H1 (cell line): Measurements from ENCODE around the gene PLA2G15. TPM values are rescaled to one million over a fixed set of nuclear protein-coding genes. Genes with fewer than 3 reads are reported as not detected.

Experiments
- CTCF ChIA-PET: fragments of 300-600 bp; sonication (Branson Sonifier 250); formaldehyde crosslinking; loops from one replicate; lab custom pipeline; 2021; ENCODE audit not compliant: partially characterized antibody; lab: Charles Lee
- POLR2A ChIA-PET: fragments of 300-600 bp; sonication (Branson Sonifier 250); formaldehyde crosslinking; loops from one replicate; lab custom pipeline; 2021; ENCODE audit warnings: inconsistent platforms; ENCODE audit not compliant: partially characterized antibody; lab: Charles Lee
- DNase-seq, 2 experiments: peaks; one replicate each; pipeline versions ENCODE4 v3.0.0 to v3.0.0-alpha.2; 2010 to 2022; ENCODE audit warnings: low spot score in 2 of 2, low read depth in 1 of 2, mixed read lengths in 1 of 2
- FAIRE-seq: peaks from 2 replicates; lab custom pipeline; 2011; peaks lifted over from hg19 to GRCh38; lab: Jason Lieb, UNC
- H2AFZ ChIP-seq: 2 replicates; pipeline ENCODE4 v1.8.1; 2012; ENCODE audit warnings: low read length, inconsistent platforms
- H2AK5ac ChIP-seq: 2 replicates; pipeline ENCODE4 v1.6.1; 2013; ENCODE audit warnings: low read depth, low read length
- H2BK120ac ChIP-seq: replicated peaks from 2 replicates; pipeline ENCODE3; 2013; ENCODE audit warnings: low read depth, low read length, inconsistent platforms
- H2BK12ac ChIP-seq: 2 replicates; pipeline ENCODE4 v1.6.1; 2013; ENCODE audit warnings: low read depth, low read length
- H2BK15ac ChIP-seq: 2 replicates; pipeline ENCODE4 v1.6.1; 2013; ENCODE audit warnings: low read length
- H2BK20ac ChIP-seq: 2 replicates; pipeline ENCODE4 v1.6.1; 2013; ENCODE audit warnings: low read length
- H2BK5ac ChIP-seq: 2 replicates; pipeline ENCODE4 v1.6.1; 2013; ENCODE audit warnings: low read depth, low read length
- H3K14ac ChIP-seq: 2 replicates; pipeline ENCODE4 v1.6.1; 2013; ENCODE audit warnings: inconsistent platforms; ENCODE audit not compliant: insufficient read length
- H3K18ac ChIP-seq: 2 replicates; pipeline ENCODE4 v1.6.1; 2013; ENCODE audit warnings: low read length; ENCODE audit errors: extremely low read depth
- H3K23ac ChIP-seq: 2 replicates; pipeline ENCODE4 v1.6.1; 2013; ENCODE audit warnings: inconsistent platforms; ENCODE audit not compliant: insufficient read length
- H3K23me2 ChIP-seq: 2 replicates; pipeline ENCODE4 v1.6.1; 2013; ENCODE audit warnings: low read depth, low read length
- H3K27ac ChIP-seq: 2 replicates; pipeline ENCODE4 v1.6.1; 2011; ENCODE audit warnings: low read depth, low read length, inconsistent platforms
- H3K27me3 ChIP-seq, 4 experiments: replicated peaks in 1 of 4; 1 replicate in 1 of 4; 2 replicates in 3 of 4; pipeline versions ENCODE4 v1.6.1 to v1.8.1; 2011 to 2013; ENCODE audit warnings: low read length in 3 of 4, mild to moderate bottlenecking in 3 of 4, inconsistent platforms in 2 of 4, mixed read lengths in 2 of 4, moderate library complexity in 1 of 4; ENCODE audit not compliant: control insufficient read depth in 3 of 4, insufficient read depth in 3 of 4; ENCODE audit errors: extremely low read depth in 1 of 4
- H3K36me3 ChIP-seq, 4 experiments: 2 replicates each; pipeline versions ENCODE4 v1.6.1 to v1.8.1; 2011 to 2013; ENCODE audit warnings: mild to moderate bottlenecking in 4 of 4, low read length in 3 of 4, moderate library complexity in 2 of 4, control low read depth in 1 of 4, inconsistent platforms in 1 of 4; ENCODE audit not compliant: insufficient read depth in 4 of 4, control insufficient read depth in 2 of 4
- H3K4ac ChIP-seq: replicated peaks from 2 replicates; pipeline ENCODE3; 2013; ENCODE audit warnings: low read length, low read depth, mixed read lengths, inconsistent platforms; ENCODE audit not compliant: insufficient read length
- H3K4me1 ChIP-seq, 4 experiments: replicated peaks in 1 of 4; 1 replicate in 1 of 4; 2 replicates in 3 of 4; pipeline versions ENCODE4 v1.6.1 to v1.8.1; 2011 to 2013; ENCODE audit warnings: low read length in 3 of 4, inconsistent platforms in 2 of 4, mixed read lengths in 1 of 4; ENCODE audit not compliant: insufficient read depth in 4 of 4, control insufficient read depth in 3 of 4
- H3K4me2 ChIP-seq, 2 experiments: 2 replicates each; pipeline versions ENCODE4 v1.6.1 to v1.8.1; 2011 to 2013; ENCODE audit warnings: low read depth in 2 of 2, low read length in 2 of 2, control low read depth in 1 of 2, inconsistent platforms in 1 of 2, mild to moderate bottlenecking in 1 of 2; ENCODE audit not compliant: insufficient read depth in 1 of 2
- H3K4me3 ChIP-seq, 4 experiments: fragments of 200-600, 300-600 bp in 1 of 4; sonication (generic), shearing (Covaris generic), sonication (Bioruptor Twin) in 1 of 4; 2 replicates each; pipeline versions ENCODE4 v1.5.1 to v1.8.1; 2011 to 2016; ENCODE audit warnings: low read length in 4 of 4, low read depth in 3 of 4, control low read depth in 2 of 4, inconsistent platforms in 2 of 4, mild to moderate bottlenecking in 2 of 4, mixed read lengths in 1 of 4, moderate library complexity in 1 of 4; ENCODE audit not compliant: insufficient read depth in 2 of 4; ENCODE audit errors: extremely low read depth in 1 of 4
- H3K56ac ChIP-seq: replicated peaks from 2 replicates; pipeline ENCODE3; 2013; ENCODE audit warnings: low read depth, mild to moderate bottlenecking, mixed read lengths, low read length, inconsistent platforms; ENCODE audit not compliant: insufficient read length
- H3K79me1 ChIP-seq: 2 replicates; pipeline ENCODE4 v1.6.1; 2013; ENCODE audit warnings: low read depth, low read length, control low read depth
- H3K79me2 ChIP-seq, 2 experiments: 2 replicates each; pipeline versions ENCODE4 v1.6.1 to v1.8.1; 2012 to 2013; ENCODE audit warnings: low read length in 2 of 2, mild to moderate bottlenecking in 2 of 2, inconsistent platforms in 1 of 2; ENCODE audit not compliant: insufficient read depth in 2 of 2, control insufficient read depth in 1 of 2
- H3K9ac ChIP-seq, 4 experiments: replicated peaks in 1 of 4; 1 replicate in 1 of 4; 2 replicates in 3 of 4; pipeline versions ENCODE4 v1.6.1 to v1.8.1; 2011 to 2013; ENCODE audit warnings: low read depth in 3 of 4, low read length in 3 of 4, control low read depth in 2 of 4, mild to moderate bottlenecking in 2 of 4, moderate library complexity in 2 of 4, inconsistent platforms in 1 of 4; ENCODE audit errors: extremely low read depth in 1 of 4
- H3K9me3 ChIP-seq, 2 experiments: 2 replicates each; pipeline versions ENCODE4 v1.6.1 to v1.8.1; 2012 to 2013; ENCODE audit warnings: mild to moderate bottlenecking in 2 of 2, moderate library complexity in 2 of 2, control low read depth in 1 of 2, inconsistent platforms in 1 of 2, low read depth in 1 of 2, low read length in 1 of 2, mixed read lengths in 1 of 2; ENCODE audit not compliant: insufficient read depth in 2 of 2
- H4K20me1 ChIP-seq, 2 experiments: replicated peaks in 1 of 2; 2 replicates each; pipeline versions ENCODE3 to v1.8.1; 2011 to 2013; ENCODE audit warnings: inconsistent platforms in 2 of 2, low read length in 2 of 2, mild to moderate bottlenecking in 1 of 2; ENCODE audit not compliant: insufficient read depth in 2 of 2, control insufficient read depth in 1 of 2
- H4K5ac ChIP-seq: 2 replicates; pipeline ENCODE4 v1.6.1; 2013; ENCODE audit warnings: low read length, low read depth, mixed read lengths, inconsistent platforms; ENCODE audit not compliant: insufficient read length
- H4K8ac ChIP-seq: 2 replicates; pipeline ENCODE4 v1.8.0; 2013; ENCODE audit warnings: mild to moderate bottlenecking, moderate library complexity, low read length, inconsistent platforms; ENCODE audit not compliant: insufficient read depth; ENCODE audit errors: extremely low read depth
- H4K91ac ChIP-seq: replicated peaks from 2 replicates; pipeline ENCODE3; 2013; ENCODE audit warnings: low read length, mixed read lengths, inconsistent platforms; ENCODE audit not compliant: insufficient read length
- EZH2 ChIP-seq: fragments of 200-600 bp; sonication (generic); IDR thresholded peaks from 2 replicates; pipeline ENCODE4 v1.7.1; 2012; ENCODE audit warnings: low read depth, mild to moderate bottlenecking, moderate library complexity, low read length, inconsistent platforms; ENCODE audit not compliant: severe bottlenecking
- TCF12 ChIP-seq: IDR thresholded peaks from 2 replicates; pipeline ENCODE4 v1.6.1; 2011; ENCODE audit warnings: low read depth, mild to moderate bottlenecking, low read length
- WGBS, 2 experiments: shearing (Covaris generic) in 1 of 2; methylation state at CpG; one replicate each; pipeline versions ENCODE4 v1.1.6 to v1.1.7; 2013 to 2015; ENCODE audit warnings: low lambda C conversion rate in 2 of 2, mixed read lengths in 2 of 2, inconsistent platforms in 1 of 2, low coverage in 1 of 2, missing lambda C conversion rate in 1 of 2; ENCODE audit not compliant: insufficient replicate concordance in 2 of 2, insufficient coverage in 1 of 2, insufficient read length in 1 of 2; ENCODE audit errors: extremely low coverage in 1 of 2, missing lambda C conversion rate in 1 of 2; 5-methylcytosine and 5-hydroxymethylcytosine counted together
- polyA plus RNA-seq, 7 experiments: library from polyadenylated mRNA; depleted of rRNA in 3 of 7; stranded (reverse) in 5 of 7; unstranded in 2 of 7; fragments of >200 nt in 5 of 7; fragments of 200-250 nt in 2 of 7; gene quantifications; 1 replicate in 5 of 7; 2 replicates in 1 of 7; 4 replicates in 1 of 7; pipeline versions ENCODE4 v1.2.1 to v1.2.3, GENCODE V29; 2011 to 2013; ENCODE audit warnings: missing spikeins in 2 of 7, mixed read lengths in 2 of 7
- total RNA-seq: library from RNA; stranded (reverse); fragmentation: NEBNext Ultra II Directional; extraction: Animal tissue kit (Norgen Biotek cat#: 25700); gene quantifications from 2 replicates; pipeline ENCODE4 v1.2.1, GENCODE V29; 2021

Gene PLA2G15
- total and polyA plus RNA-seq, 2 of the 8 experiments (the other 6 are each of a cell fraction or from before 2014, with no cell fraction given): 11.2 to 12.0 TPM

DNA sequence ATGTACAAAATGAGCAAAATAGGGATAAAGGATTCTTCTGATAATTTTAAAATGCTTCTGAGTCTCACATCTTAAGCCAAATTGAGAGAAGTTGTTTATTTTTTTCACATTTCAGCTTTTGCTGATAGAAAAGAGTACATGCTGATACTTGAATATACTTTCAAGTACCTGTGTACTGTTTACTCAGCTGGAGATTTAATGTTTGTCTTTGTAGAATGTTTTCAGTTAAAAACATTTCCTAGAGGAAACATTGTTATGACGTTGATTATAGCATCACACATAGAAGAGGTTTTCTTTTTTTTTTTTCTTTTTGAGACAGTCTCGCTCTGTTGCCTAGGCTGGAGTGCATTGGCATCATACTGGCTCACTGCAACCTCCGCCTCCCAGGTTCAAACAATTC is 28.9 kb upstream of the PLA2G15 start:
- no peak overlapping the region for H2BK120ac ChIP-seq
- no peak overlapping the region for H3K14ac ChIP-seq
- no peak overlapping the region for H4K8ac ChIP-seq
- H2BK15ac ChIP-seq: no peak overlapping the region
- ChIA-PET CTCF (interaction anchor here (0.6 to 2.8 kb wide), 6 partner anchors 10 to 1486 kb away, joined by 3 to 9 read pairs (median 5); no protein-coding TSS in a partner anchor), POLR2A (interaction anchor here (0.8 kb wide), 1 partner anchor 21 kb away, joined by 3 read pairs; no protein-coding TSS in a partner anchor)
- H2AK5ac ChIP-seq: no peak overlapping the region
- no peak overlapping the region for H4K5ac ChIP-seq
- peaks cover 0 to 2% (median 0%) of the 10 kb centered on the region in 4 experiments; a peak in 1 of 7 replicates for H3K4me1 ChIP-seq
- 87% methylated on average over 3 of the region's 3 CpGs; no CpG with 5 or more reads in 1 of the 2 experiments for WGBS, 2 experiments
- H3K4ac ChIP-seq: no peak overlapping the region
- H2BK12ac ChIP-seq: no peak overlapping the region
- no peak overlapping the region for H3K27ac ChIP-seq
- H3K27me3 ChIP-seq: no peaks in the 10 kb centered on the region
- H3K23ac ChIP-seq: no peak overlapping the region
- TF ChIP-seq EZH2 (no peak), TCF12 (no peak)
- no peak overlapping the region for H3K18ac ChIP-seq
- no peaks in the 10 kb centered on the region; a peak in 1 of 8 replicates for H3K36me3 ChIP-seq
- H3K9ac ChIP-seq: no peak overlapping the region
- FAIRE-seq: no peak
- no peaks in the 10 kb centered on the region for H4K20me1 ChIP-seq
- DNase-seq: no peak
- no peak overlapping the region for H2AFZ ChIP-seq
- no peaks in the 10 kb centered on the region for H3K79me2 ChIP-seq
- H3K4me3 ChIP-seq: no peak overlapping the region
- H2BK20ac ChIP-seq: no peak overlapping the region
- H3K56ac ChIP-seq: no peak overlapping the region
- H3K23me2 ChIP-seq: no peaks in the 10 kb centered on the region
- no peaks in the 10 kb centered on the region for H3K79me1 ChIP-seq
- H2BK5ac ChIP-seq: no peak overlapping the region
- no peak overlapping the region for H3K4me2 ChIP-seq
- H4K91ac ChIP-seq: no peak overlapping the region
- H3K9me3 ChIP-seq: no peaks in the 10 kb centered on the region
